ENCODE measurements around the gene GLT6D1. TPM values are rescaled to one million over a fixed set of nuclear protein-coding genes. Genes with fewer than 3 reads are reported as not detected.

Gene GLT6D1
- total RNA-seq, 4 donors from 2014 or later = not detected

GRCh38 chr9:135664801-135665794 lies 25.8 kb upstream of the GLT6D1 start:
- no peaks in the 10 kb centered on the region for H3K36me3 ChIP-seq
- intact Hi-C loops (cut with DNase I) = no loop called here
- no peak for DNase-seq
- no peaks in the 10 kb centered on the region for H3K4me1 ChIP-seq
- TF ChIP-seq POLR2A (IDR thresholded peaks at IDR 0.05) (no peak), CTCF (IDR thresholded peaks at IDR 0.05) (no peak)
- no peak overlapping the region for H3K27ac ChIP-seq
- H3K4me3 ChIP-seq = no peak overlapping the region
- peaks cover 0 to 56% (median 0%) of the 10 kb centered on the region in 4 donors for H3K27me3 ChIP-seq
- no peaks in the 10 kb centered on the region for H3K9me3 ChIP-seq
- WGBS, 2 donors = 72 to 75% methylated on average over 12 to 13 of the region's 32 CpGs

GRCh38 chr9:135664266-135664665 lies 24.9 kb upstream of the GLT6D1 start:
- Histone ChIP-seq H3K4me1 (no peaks in the 10 kb centered on the region), H3K36me3 (no peaks in the 10 kb centered on the region), H3K27ac (no peak overlapping the region), H3K4me3 (no peak overlapping the region), H3K9me3 (no peaks in the 10 kb centered on the region), H3K27me3 (peaks cover 0 to 48% (median 0%) of the 10 kb centered on the region in 4 donors)
- TF ChIP-seq CTCF (IDR thresholded peaks at IDR 0.05) = no peak
- TF ChIP-seq POLR2A (IDR thresholded peaks at IDR 0.05) = no peak
- no peak for DNase-seq
- intact Hi-C loops (cut with DNase I) = no loop called here
- WGBS, 2 donors = 76 to 86% methylated on average over 4 to 6 of the region's 10 CpGs

GRCh38 chr9:135663857-135664256 lies 24.5 kb upstream of the GLT6D1 start:
- Histone ChIP-seq H3K9me3 (no peaks in the 10 kb centered on the region), H3K27me3 (peaks cover 0 to 47% (median 0%) of the 10 kb centered on the region in 4 donors)
- WGBS, 2 donors = 76 to 87% methylated on average over 9 to 11 of the region's 12 CpGs

GRCh38 chr9:135663451-135663770 lies 24.1 kb upstream of the GLT6D1 start:
- H3K4me1 ChIP-seq = no peaks in the 10 kb centered on the region
- intact Hi-C loops (cut with DNase I) = no loop called here
- no peak for DNase-seq
- H3K27me3 ChIP-seq = peaks cover 0 to 47% (median 0%) of the 10 kb centered on the region in 4 donors
- no peak overlapping the region for H3K27ac ChIP-seq
- 33 to 40% methylated on average over 1 to 3 of the region's 3 CpGs for WGBS, 2 donors
- no peaks in the 10 kb centered on the region for H3K9me3 ChIP-seq
- H3K36me3 ChIP-seq = no peaks in the 10 kb centered on the region
- no peak for TF ChIP-seq CTCF (IDR thresholded peaks at IDR 0.05)
- TF ChIP-seq POLR2A (IDR thresholded peaks at IDR 0.05) = no peak
- H3K4me3 ChIP-seq = no peak overlapping the region

More at GRCh38 chr9:135663857-135664256, 24.5 kb upstream of the GLT6D1 start:
- TF ChIP-seq POLR2A (IDR thresholded peaks at IDR 0.05) = no peak
- no peak for TF ChIP-seq CTCF (IDR thresholded peaks at IDR 0.05)
- Histone ChIP-seq H3K4me1 (no peaks in the 10 kb centered on the region), H3K27ac (no peak overlapping the region), H3K4me3 (no peak overlapping the region), H3K36me3 (no peaks in the 10 kb centered on the region)
- DNase-seq = no peak
- intact Hi-C loops (cut with DNase I) = no loop called here

- no peaks in the 10 kb centered on the region for H3K9me3 ChIP-seq
- H3K4me3 ChIP-seq = no peak within 1 kb of the TSS
- no peak for DNase-seq
- peaks cover 0 to 47% (median 0%) of the 10 kb centered on the region in 4 donors for H3K27me3 ChIP-seq
- H3K27ac ChIP-seq = no peak within 1 kb of the TSS
- TF ChIP-seq POLR2A (IDR thresholded peaks at IDR 0.05) = no peak
- TF ChIP-seq CTCF (IDR thresholded peaks at IDR 0.05) = no peak
- intact Hi-C loops (cut with DNase I) = no loop called here
- H3K36me3 ChIP-seq = no peaks in the 10 kb centered on the region
- no peaks in the 10 kb centered on the region for H3K4me1 ChIP-seq
- 58 to 63% methylated on average over 9 to 21 of the region's 25 CpGs for WGBS, 2 donors
Measured at GRCh38 chr9:135662758-135663450, 23.6 kb upstream of the GLT6D1 start, which contains the start of gene LCN9. TSS of gene LCN9 (plus strand) at chr9:135663309. CDS start at chr9:135663322, 13 bp downstream.
